Kidney tubule cell (primary cell): ENCODE results near the gene ASH1L.
A peak's percentile ranks its signal among the peaks of the same experiment; 100 is the strongest.
"Not testable (repeated sequence)": the region's sequence is repeated elsewhere in the genome, so short reads cannot be mapped to it uniquely, and the experiment has no call there.

Experiments
- DNase-seq: peaks from one replicate; pipeline ENCODE4 v3.0.0-alpha.2; 2018; ENCODE audit warnings: low spot score

The ASH1L gene

GRCh38 chr1:155561779-155562580, 623 bp downstream of the ASH1L start:
- not testable (repeated sequence) for DNase-seq

- DNase-seq: no peak
Measured at GRCh38 chr1:155555915-155556314, 6.7 kb downstream of the ASH1L start.

GRCh38 chr1:155553349-155553748, 9.3 kb downstream of the ASH1L start:
- DNase-seq: no peak

- no peak for DNase-seq
Measured at GRCh38 chr1:155548706-155549105, 13.9 kb downstream of the ASH1L start.

- no peak for DNase-seq
Measured at GRCh38 chr1:155540000-155540874, 22.4 kb downstream of the ASH1L start.

GRCh38 chr1:155537193-155537592, 25.4 kb downstream of the ASH1L start:
- no peak for DNase-seq

- DNase-seq: no peak
Measured at GRCh38 chr1:155531624-155532023, 31.0 kb downstream of the ASH1L start.

- no peak for DNase-seq
Measured at GRCh38 chr1:155529929-155530328, 32.7 kb downstream of the ASH1L start.

- DNase-seq: no peak
Measured at GRCh38 chr1:155529109-155529508, 33.5 kb downstream of the ASH1L start.

- no peak for DNase-seq
Measured at GRCh38 chr1:155527677-155528076, 34.9 kb downstream of the ASH1L start.

- no peak for DNase-seq
Measured at GRCh38 chr1:155526356-155526755, 36.2 kb downstream of the ASH1L start.

GRCh38 chr1:155522069-155522468, 40.5 kb downstream of the ASH1L start:
- no peak for DNase-seq

- DNase-seq: no peak
Measured at GRCh38 chr1:155518484-155518883, 44.1 kb downstream of the ASH1L start.

GRCh38 chr1:155514582-155515187, 47.9 kb downstream of the ASH1L start:
- no peak for DNase-seq

- DNase-seq: no peak
Measured at GRCh38 chr1:155513300-155513916, 49.2 kb downstream of the ASH1L start.

- not testable (repeated sequence) for DNase-seq
Measured at GRCh38 chr1:155511385-155511784, 51.2 kb downstream of the ASH1L start.

GRCh38 chr1:155509064-155509463, 53.5 kb downstream of the ASH1L start:
- no peak for DNase-seq

- no peak for DNase-seq
Measured at GRCh38 chr1:155507945-155508344, 54.7 kb downstream of the ASH1L start.

GRCh38 chr1:155505963-155506362, 56.6 kb downstream of the ASH1L start:
- not testable (repeated sequence) for DNase-seq

- peak; percentile 46 for DNase-seq
Measured at GRCh38 chr1:155504207-155504606, 58.4 kb downstream of the ASH1L start.

GRCh38 chr1:155499953-155500639, 62.5 kb downstream of the ASH1L start:
- DNase-seq: no peak

GRCh38 chr1:155499263-155499662, 63.3 kb downstream of the ASH1L start:
- no peak for DNase-seq
